Stimulated activated effector memory CD8-positive, alpha-beta T cell treated with anti-CD3 and anti-CD28 coated beads, Interleukin-12 subunit alpha, Interleukin-12 subunit beta, amount 100 ng/mL, for 72 hours (primary cell): Measurements from ENCODE around the gene CCN6.

ENCODE experiments used
- ATAC-seq: fragments of 150-1000 bp; cut with Tn5 transposase; 2 replicates; pipeline ENCODE4 v1.10.0; 2021
- DNase-seq, 2 donors: peaks; one replicate each; pipeline ENCODE4 v3.0.0; 2021 to 2022; ENCODE audit warnings: low spot score in 2 of 2
- H3K27ac Mint-ChIP-seq: one replicate; pipeline ENCODE4 v1.8.0; 2022; ENCODE audit warnings: mild to moderate bottlenecking, mixed read lengths
- H3K36me3 Mint-ChIP-seq: one replicate; pipeline ENCODE4 v1.8.0; 2022; ENCODE audit warnings: mild to moderate bottlenecking, mixed read lengths
- H3K4me1 Mint-ChIP-seq: one replicate; pipeline ENCODE4 v1.8.0; 2022; ENCODE audit warnings: mixed read lengths
- H3K4me3 Mint-ChIP-seq: one replicate; pipeline ENCODE4 v1.8.0; 2022; ENCODE audit warnings: mild to moderate bottlenecking, mixed read lengths
- H3K9me3 Mint-ChIP-seq: one replicate; pipeline ENCODE4 v1.8.0; 2022; ENCODE audit warnings: mixed read lengths

Gene CCN6

DNA sequence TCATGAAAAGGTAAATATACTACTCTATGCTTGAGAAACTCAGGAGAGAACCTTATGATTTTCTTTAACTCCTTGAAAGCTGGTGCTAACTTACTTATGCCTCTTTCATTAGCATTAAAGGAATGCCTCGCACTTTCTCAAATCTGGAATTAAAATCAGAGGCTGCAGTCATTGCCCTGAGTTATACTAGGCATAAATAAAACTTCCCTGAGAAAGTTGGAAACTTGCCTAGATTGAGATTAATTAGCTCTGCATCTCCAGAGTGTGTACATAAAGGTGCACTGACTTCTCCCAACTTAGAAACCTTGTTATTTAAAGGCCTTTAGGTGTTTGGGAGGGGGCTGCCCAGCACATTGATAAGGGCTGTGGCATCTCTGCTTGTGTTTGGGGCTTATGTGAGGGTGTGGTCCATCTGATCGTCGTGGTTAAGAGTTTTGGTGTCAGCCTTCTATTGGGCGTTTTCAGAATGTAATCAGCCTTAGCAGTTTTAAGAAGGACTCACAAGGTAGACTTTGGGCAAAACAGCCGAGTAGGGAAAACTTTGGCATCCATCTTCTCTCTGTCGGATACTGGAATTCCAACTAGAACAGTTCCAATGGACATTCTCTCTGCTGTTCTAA is 32.1 kb upstream of the CCN6 start:
- peaks cover 21% of the 10 kb centered on the region for H3K4me1 Mint-ChIP-seq

DNA sequence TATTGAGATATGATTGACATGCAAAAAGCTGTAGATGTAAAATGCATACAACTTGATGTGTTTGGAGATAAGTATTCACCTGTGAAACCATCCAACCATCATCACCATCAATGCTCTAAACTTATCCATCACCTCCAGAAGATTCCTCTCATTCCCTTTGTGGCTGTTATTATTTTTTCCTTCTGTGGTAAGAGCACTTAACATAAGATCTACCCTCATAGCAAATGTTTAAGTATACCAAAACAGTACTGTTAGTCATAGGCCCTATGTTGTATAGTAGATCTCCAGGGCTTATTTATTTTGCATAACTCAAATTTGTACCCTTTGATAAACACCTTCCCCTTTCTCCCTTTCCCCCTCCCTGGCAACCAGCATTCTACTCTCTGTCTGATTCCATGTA is 31.2 kb upstream of the CCN6 start:
- Mint-ChIP-seq H3K27ac (no peak overlapping the region), H3K9me3 (peaks cover 9% of the 10 kb centered on the region), H3K36me3 (no peaks in the 10 kb centered on the region), H3K4me3 (no peak overlapping the region), H3K4me1 (peaks cover 21% of the 10 kb centered on the region)
- DNase-seq (no peak), ATAC-seq (no peak)

More for the DNA sequence above, 32.1 kb upstream of the CCN6 start:
- H3K27ac Mint-ChIP-seq = no peak overlapping the region
- H3K36me3 Mint-ChIP-seq = no peaks in the 10 kb centered on the region
- ATAC-seq (no peak), DNase-seq (no peak)
- H3K9me3 Mint-ChIP-seq = peaks cover 9% of the 10 kb centered on the region
- H3K4me3 Mint-ChIP-seq = no peak overlapping the region

DNA sequence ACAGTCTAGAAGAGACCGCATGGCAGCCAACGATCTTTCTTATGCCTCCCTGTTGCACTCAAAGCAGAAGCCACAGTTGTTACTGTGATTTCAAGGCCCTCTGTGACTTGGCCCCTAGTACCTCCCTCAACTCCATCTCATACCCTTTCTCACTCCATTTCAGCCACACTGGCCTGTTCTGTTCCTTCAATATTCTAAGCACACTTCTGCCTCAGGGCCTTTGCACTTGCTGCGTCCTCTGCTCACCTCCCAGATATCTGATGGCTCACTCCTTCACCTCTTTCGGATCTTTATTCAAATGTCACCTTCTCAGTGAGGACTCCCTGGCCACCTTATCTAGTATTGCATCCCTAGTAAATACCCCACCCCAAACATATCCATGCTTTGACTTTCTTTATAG is 29.4 kb upstream of the CCN6 start:
- peaks cover 34% of the 10 kb centered on the region for H3K4me1 Mint-ChIP-seq
- no peak overlapping the region for H3K27ac Mint-ChIP-seq
- no peaks in the 10 kb centered on the region for H3K36me3 Mint-ChIP-seq
- H3K9me3 Mint-ChIP-seq = peaks cover 9% of the 10 kb centered on the region
- DNase-seq (no peak), ATAC-seq (no peak)
- no peak overlapping the region for H3K4me3 Mint-ChIP-seq

- Mint-ChIP-seq H3K36me3 (no peaks in the 10 kb centered on the region), H3K9me3 (peaks cover 9% of the 10 kb centered on the region), H3K4me3 (no peak overlapping the region), H3K27ac (peak overlapping the region; percentile 80), H3K4me1 (peaks cover 49% of the 10 kb centered on the region)
- ATAC-seq (no peak), DNase-seq (no peak)
Measured at GRCh38 chr6:112026933-112027332, 27.0 kb upstream of the CCN6 start.

DNA sequence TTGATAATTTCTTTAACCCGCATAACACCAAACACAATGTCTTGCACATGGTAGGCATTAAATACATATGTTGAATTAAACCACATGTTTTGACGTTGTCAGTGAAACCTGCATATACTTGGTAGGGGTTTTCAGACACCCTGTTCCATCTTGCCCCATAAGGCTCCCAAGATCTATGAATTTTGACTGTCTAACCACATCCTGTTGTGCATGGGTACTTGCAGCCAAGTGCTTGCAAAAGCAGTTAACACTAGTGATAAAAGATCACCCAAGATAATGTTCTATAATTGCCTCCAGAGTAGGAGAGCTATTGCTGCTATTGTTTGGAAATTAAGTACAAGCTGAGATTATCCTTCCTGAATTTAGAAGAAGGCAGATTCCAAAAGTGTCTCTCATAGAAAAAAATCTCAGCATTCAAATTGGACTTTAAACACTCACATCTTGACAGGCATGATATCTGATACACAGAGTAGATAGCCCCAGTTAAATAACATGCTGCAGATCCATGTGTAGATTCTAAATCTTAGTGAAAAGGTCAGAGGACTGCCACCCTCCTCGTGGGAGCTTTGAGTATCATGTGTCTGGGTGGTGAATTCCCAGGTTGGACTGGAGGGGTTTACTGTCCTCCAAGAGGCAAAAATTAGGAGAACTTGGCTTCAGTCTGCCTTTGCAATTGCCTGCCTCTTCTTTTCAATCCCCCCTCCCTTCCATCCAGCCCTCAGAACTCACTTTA is 25.8 kb upstream of the CCN6 start:
- Mint-ChIP-seq H3K4me1 (peaks cover 49% of the 10 kb centered on the region), H3K27ac (peak overlapping the region; percentile 80), H3K9me3 (peaks cover 9% of the 10 kb centered on the region), H3K4me3 (peak overlapping the region; percentile 5), H3K36me3 (no peaks in the 10 kb centered on the region)
- ATAC-seq = peak; percentile 95
- peak in 1 of 2 donors; percentile 17 for DNase-seq

- H3K4me3 Mint-ChIP-seq = no peak overlapping the region
- ATAC-seq = peak; percentile 39
- peak; percentile 60 to 83 for DNase-seq
- H3K36me3 Mint-ChIP-seq = no peaks in the 10 kb centered on the region
- peaks cover 60% of the 10 kb centered on the region for H3K4me1 Mint-ChIP-seq
- peaks cover 4% of the 10 kb centered on the region for H3K9me3 Mint-ChIP-seq
- H3K27ac Mint-ChIP-seq = peak overlapping the region; percentile 85
Measured at GRCh38 chr6:112029045-112029822, 24.7 kb upstream of the CCN6 start.

- Mint-ChIP-seq H3K4me3 (no peak overlapping the region), H3K36me3 (no peaks in the 10 kb centered on the region), H3K27ac (peak overlapping the region; percentile 4), H3K4me1 (peaks cover 64% of the 10 kb centered on the region), H3K9me3 (no peaks in the 10 kb centered on the region)
- ATAC-seq (no peak), DNase-seq (no peak)
Measured at GRCh38 chr6:112030206-112030960, 23.5 kb upstream of the CCN6 start.

DNA sequence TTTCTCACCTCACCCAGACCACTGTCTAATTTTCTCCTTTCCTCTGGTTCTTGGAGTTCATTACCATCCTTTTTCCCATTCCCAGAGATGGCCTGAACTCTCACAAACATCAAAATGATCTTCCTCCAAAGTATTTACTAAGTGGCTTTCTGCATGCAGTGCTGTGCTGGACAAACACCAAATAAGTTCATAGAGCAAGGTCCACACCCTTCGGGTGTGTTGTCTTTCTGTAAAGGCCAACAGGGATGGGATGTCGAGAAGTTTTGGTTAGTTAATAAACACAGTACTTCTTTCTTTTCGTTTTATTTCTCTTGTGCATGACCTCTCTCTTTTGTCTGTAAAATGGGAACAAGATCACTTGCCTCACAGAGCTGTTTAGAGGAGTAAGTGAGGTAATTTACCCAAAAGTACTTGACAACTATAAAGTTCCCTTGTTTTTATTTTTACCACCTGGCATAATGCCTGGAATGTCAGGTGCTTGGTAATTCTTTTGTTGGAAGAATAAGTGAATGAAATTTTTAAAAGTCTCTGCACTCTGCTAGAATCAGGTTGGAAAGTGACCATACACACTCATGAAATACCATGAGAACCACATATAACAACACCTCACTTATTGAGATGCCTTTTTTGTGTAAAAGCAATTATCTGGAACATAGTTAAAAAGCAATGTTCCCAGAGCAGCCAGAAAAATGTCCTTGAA is 22.8 kb upstream of the CCN6 start:
- Mint-ChIP-seq H3K4me1 (peaks cover 66% of the 10 kb centered on the region), H3K27ac (peak overlapping the region; percentile 4), H3K9me3 (no peaks in the 10 kb centered on the region), H3K4me3 (no peak overlapping the region), H3K36me3 (no peaks in the 10 kb centered on the region)
- no peak for DNase-seq
- ATAC-seq = no peak

GRCh38 chr6:112031960-112032359 is 21.9 kb upstream of the CCN6 start:
- Mint-ChIP-seq H3K27ac (no peak overlapping the region), H3K9me3 (no peaks in the 10 kb centered on the region), H3K4me3 (no peak overlapping the region), H3K36me3 (no peaks in the 10 kb centered on the region), H3K4me1 (peaks cover 58% of the 10 kb centered on the region)
- ATAC-seq (no peak), DNase-seq (no peak)

GRCh38 chr6:112032728-112033127 is 21.2 kb upstream of the CCN6 start:
- no peak for DNase-seq
- H3K27ac Mint-ChIP-seq = no peak overlapping the region
- H3K9me3 Mint-ChIP-seq = no peaks in the 10 kb centered on the region
- H3K4me1 Mint-ChIP-seq = peaks cover 50% of the 10 kb centered on the region
- H3K4me3 Mint-ChIP-seq = no peak overlapping the region
- no peak for ATAC-seq
- no peaks in the 10 kb centered on the region for H3K36me3 Mint-ChIP-seq

GRCh38 chr6:112033791-112034615 is 19.9 kb upstream of the CCN6 start:
- Mint-ChIP-seq H3K36me3 (no peaks in the 10 kb centered on the region), H3K4me3 (no peak overlapping the region), H3K9me3 (no peaks in the 10 kb centered on the region), H3K27ac (peak overlapping the region; percentile 5), H3K4me1 (peaks cover 37% of the 10 kb centered on the region)
- no peak for DNase-seq
- no peak for ATAC-seq

DNA sequence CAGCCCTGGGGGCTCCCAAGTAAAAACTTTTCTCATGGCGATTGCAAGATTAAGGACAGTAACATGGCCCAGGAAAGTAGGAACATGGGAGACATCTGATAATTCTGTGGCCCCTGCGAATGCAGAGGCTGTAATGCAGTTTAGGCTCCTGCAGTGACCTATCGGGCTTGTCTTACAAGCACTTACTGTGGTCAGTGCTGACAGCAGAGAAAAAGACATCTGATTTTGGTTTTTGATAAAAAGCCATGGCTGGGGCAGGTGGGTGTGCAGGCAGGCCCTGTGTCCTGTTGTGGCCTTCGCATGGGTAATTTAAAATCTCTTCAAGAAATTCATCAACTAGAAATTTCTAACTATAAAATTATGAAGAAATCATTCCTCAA is 19.3 kb upstream of the CCN6 start:
- Mint-ChIP-seq H3K4me3 (no peak overlapping the region), H3K4me1 (peaks cover 31% of the 10 kb centered on the region), H3K9me3 (no peaks in the 10 kb centered on the region), H3K27ac (no peak overlapping the region), H3K36me3 (no peaks in the 10 kb centered on the region)
- ATAC-seq (no peak), DNase-seq (no peak)

DNA sequence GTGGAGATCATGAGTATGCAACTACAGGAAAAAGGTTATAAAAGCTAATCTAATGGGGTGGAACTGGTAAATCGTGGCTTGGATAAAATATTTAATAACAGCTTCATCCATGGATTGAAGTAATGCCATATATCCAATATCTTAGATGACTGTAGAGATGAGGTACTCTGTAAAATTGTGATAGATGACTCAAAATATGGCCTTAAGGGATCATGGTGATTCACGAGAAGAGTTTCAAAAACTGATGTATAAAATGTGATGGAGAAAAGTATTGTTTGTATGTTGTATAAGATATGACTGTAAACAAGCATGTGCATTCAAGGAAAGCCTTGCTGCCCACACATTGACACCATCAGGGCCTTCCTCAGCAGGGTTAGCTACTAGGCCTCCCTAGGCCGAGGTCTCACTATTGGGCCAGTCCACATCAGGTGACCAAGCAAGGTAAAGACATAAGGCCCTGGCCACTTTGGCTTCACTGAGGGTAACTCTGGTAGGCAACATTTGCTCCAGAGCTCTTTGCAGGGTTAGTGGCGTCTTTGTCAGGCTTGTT is 17.7 kb upstream of the CCN6 start:
- no peak for DNase-seq
- no peak overlapping the region for H3K27ac Mint-ChIP-seq

GRCh38 chr6:112037783-112038216 is 16.1 kb upstream of the CCN6 start:
- Mint-ChIP-seq H3K4me3 (no peak overlapping the region), H3K4me1 (peaks cover 34% of the 10 kb centered on the region)
- no peak for ATAC-seq

More for the DNA sequence above, 17.7 kb upstream of the CCN6 start:
- Mint-ChIP-seq H3K4me1 (peaks cover 18% of the 10 kb centered on the region), H3K36me3 (no peaks in the 10 kb centered on the region), H3K9me3 (no peaks in the 10 kb centered on the region), H3K4me3 (no peak overlapping the region)
- peak; percentile 64 for ATAC-seq

More at GRCh38 chr6:112037783-112038216, 16.1 kb upstream of the CCN6 start:
- no peak overlapping the region for H3K27ac Mint-ChIP-seq
- no peak for DNase-seq
- H3K36me3 Mint-ChIP-seq = no peaks in the 10 kb centered on the region
- H3K9me3 Mint-ChIP-seq = no peaks in the 10 kb centered on the region
